IPS DF 19.7 (cell line): Measurements from ENCODE around the gene ATP6V0A1.

Experiments used
- DNase-seq: peaks from one replicate; pipeline ENCODE4 v3.0.0-alpha.2; 2013; ENCODE audit warnings: low read depth, low spot score

Gene ATP6V0A1

GRCh38 chr17:42518755-42519545 lies 60.3 kb downstream of the ATP6V0A1 start:
- DNase-seq, result no peak

GRCh38 chr17:42519546-42520491 lies 61.1 kb downstream of the ATP6V0A1 start:
- DNase-seq, result no peak

- no peak for DNase-seq
Measured at GRCh38 chr17:42520540-42520951, 61.9 kb downstream of the ATP6V0A1 start.

DNA sequence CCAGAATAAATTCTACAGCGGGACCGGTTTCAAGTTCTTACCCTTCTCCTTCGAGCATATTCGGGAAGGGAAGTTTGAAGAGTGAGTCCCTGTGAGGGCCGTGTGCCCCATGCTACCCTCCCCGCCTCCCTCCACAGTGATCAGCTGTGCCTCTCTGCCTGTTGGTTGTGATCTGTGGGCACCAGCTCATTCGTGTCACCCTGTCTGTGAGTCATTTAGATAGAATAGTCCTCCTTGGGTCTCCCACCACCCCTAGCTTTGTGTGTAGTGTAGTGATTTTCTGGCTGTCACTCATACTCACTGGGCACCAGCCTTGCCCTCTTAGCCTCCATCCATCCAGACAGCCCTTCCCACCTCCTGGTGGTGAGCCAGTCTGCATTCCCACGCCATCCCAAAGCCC lies 62.4 kb downstream of the ATP6V0A1 start:
- DNase-seq, result no peak

- no peak for DNase-seq
Measured at GRCh38 chr17:42521666-42522262, 63.1 kb downstream of the ATP6V0A1 start.

- DNase-seq, result no peak
Measured at GRCh38 chr17:42522263-42522790, 63.6 kb downstream of the ATP6V0A1 start.

GRCh38 chr17:42522798-42523278 lies 64.2 kb downstream of the ATP6V0A1 start:
- no peak for DNase-seq

DNA sequence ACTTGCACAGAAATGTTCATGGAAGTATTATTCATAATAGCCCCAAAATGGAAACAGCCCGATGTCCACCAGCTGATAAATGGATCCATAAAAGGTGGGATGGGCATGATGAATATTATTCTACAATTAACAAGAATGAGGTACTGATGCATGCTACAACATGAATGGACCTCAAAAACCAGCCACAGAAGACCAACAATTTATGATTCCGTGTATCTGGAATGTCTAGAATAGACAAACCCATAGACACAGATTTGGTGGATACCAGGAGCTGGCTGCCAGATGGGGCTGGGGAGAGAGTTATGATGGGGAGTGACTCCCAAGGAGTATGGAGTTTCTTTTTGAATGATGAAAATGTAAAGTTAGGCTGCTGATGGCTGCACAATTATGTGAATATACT lies 66.5 kb downstream of the ATP6V0A1 start:
- DNase-seq, result no peak

- DNase-seq, result no peak
Measured at GRCh38 chr17:42526031-42526444, 67.4 kb downstream of the ATP6V0A1 start.

DNA sequence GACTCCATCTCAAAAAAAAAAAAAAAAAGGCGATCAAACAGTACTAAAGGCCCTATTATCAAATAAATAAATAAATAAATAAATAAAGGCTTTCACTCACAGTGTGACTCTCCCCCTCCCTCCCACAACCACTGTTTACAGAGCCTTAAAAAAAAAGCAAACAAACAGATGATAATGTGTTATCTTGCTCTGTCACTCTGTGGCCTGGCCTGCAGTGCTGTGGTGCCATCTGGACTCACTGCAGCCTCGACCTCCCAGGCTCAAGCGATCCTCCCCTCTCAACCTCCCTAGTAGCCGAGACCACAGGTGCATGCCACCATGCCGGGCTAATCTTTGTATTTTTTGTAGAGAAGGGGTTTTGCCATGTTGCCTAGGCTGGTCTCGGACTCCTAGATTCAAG lies 69.3 kb downstream of the ATP6V0A1 start:
- no peak for DNase-seq

DNA sequence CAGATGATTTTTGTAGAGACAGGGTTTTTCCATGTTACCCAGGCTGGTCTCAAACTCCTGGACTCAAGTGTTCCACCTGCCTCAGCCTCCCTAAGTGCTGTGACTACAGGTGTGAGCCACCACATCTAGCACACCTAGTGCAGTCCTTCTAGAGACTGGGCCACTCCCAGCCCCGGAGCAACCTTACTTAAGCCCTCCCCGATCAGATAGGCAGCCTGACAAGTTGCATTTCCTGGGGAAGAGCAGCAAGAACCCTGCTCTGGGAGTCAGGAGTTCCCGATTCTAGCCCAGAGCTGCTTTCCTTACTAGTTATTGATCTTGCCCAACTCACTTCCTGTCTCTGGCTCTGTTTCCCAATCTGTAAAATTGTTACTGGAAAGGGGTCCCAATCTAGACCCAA lies 70.4 kb downstream of the ATP6V0A1 start:
- DNase-seq, result no peak

DNA sequence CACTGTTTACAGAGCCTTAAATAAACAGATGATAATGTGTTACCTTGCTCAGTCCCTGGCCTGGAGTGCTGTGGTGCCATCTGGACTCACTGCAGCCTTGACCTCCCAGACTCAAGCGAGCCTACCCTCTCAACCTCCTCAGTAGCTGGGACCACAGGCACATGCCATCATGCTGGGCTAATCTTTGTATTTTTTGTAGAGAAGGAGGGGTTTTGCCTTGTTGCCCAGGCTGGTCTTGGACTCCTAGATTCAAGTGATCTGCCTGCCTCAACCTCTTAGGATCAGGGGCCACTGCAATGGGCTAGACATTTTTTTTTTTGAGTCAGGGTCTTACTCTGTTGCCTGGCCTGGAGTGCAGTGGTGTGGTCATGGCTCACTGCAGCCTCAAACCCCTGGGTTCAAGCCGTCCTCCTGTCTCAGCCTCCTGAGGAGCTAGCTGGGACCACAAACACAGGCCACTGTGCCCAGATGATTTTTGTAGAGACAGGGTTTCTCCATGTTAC lies 72.3 kb downstream of the ATP6V0A1 start:
- DNase-seq, result no peak

- DNase-seq, result no peak
Measured at GRCh38 chr17:42531455-42532354, 73.0 kb downstream of the ATP6V0A1 start.

- DNase-seq, result no peak
Measured at GRCh38 chr17:42535155-42536047, 76.7 kb downstream of the ATP6V0A1 start.

DNA sequence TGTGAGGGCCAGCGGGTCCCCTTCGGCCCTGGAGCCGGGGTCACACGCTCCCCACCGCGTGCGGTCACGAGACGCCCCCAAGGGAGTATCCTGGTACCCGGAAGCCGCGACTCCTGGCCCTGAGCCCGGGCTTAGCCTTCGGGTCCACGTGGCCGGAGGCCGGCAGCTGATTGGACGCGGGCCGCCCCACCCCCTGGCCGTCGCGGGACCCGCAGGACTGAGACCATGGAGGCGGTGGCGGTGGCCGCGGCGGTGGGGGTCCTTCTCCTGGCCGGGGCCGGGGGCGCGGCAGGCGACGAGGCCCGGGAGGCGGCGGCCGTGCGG lies 77.3 kb downstream of the ATP6V0A1 start, which contains the start of gene NAGLU:
NAGLU (plus strand) TSS at position 194 of the 324 bp plus-strand sequence; CDS start at position 226, 32 bp downstream.
- DNase-seq, result no peak

GRCh38 chr17:42536372-42537155 lies 77.9 kb downstream of the ATP6V0A1 start:
- DNase-seq, result no peak

- no peak for DNase-seq
Measured at GRCh38 chr17:42537156-42537805, 78.6 kb downstream of the ATP6V0A1 start.

DNA sequence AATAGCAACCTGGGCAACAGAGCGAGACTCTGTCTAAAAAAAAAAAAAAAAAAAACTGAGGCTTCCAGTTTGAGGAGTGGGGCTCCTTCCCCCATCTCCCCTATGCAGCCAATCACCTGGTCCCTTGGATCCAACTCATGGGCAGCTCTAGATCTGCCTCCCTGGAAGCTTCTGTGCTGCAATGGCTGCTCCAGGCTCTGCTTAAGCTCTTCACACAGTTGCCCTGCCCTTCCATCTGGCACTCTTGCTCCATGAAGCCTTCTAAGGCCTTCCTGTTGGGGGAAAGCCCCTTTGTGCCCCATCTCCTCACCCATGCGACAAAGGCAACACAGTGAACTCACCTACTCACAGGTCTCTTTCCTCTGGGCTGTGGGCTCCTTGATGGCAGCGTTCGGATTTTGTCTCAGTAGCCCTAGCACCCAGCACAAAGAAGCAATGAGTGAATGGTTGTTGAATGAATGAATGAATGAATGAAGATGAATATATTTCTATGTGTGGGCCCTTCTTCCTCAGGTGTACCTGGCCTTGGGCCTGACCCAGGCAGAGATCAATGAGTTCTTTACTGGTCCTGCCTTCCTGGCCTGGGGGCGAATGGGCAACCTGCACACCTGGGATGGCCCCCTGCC lies 79.3 kb downstream of the ATP6V0A1 start:
- DNase-seq, result no peak
